Nucleus accumbens (tissue), 56 donors: ENCODE measurements around the gene CD40.
A peak's percentile ranks its signal among the peaks of the same experiment; 100 is the strongest.

Experiments used
- DNase-seq, 56 donors: peaks; one replicate each; lab custom pipeline; 2025; lab: John Stamatoyannopoulos, UW

CD40 gene

GRCh38 chr20:46121184-46121930 lies 3.2 kb downstream of the CD40 start:
- DNase-seq = no peak

GRCh38 chr20:46122071-46122470 lies 4.0 kb downstream of the CD40 start:
- no peak for DNase-seq

- DNase-seq = no peak
These were observed 4.7 kb downstream of the CD40 start for GRCh38 chr20:46122516-46123481.

GRCh38 chr20:46123482-46124245 lies 5.5 kb downstream of the CD40 start:
- no peak for DNase-seq

GRCh38 chr20:46126440-46127056 lies 8.4 kb downstream of the CD40 start:
- no peak for DNase-seq

GRCh38 chr20:46127396-46128010 lies 9.4 kb downstream of the CD40 start:
- no peak for DNase-seq

- peak in 27 of 56 donors; percentile 2 to 65 (median 9) for DNase-seq
These were observed 10.4 kb downstream of the CD40 start for GRCh38 chr20:46128310-46129151.

GRCh38 chr20:46129955-46130481 lies 11.9 kb downstream of the CD40 start:
- DNase-seq = peak in 8 of 56 donors; percentile 5 to 24 (median 12)

- DNase-seq = no peak
These were observed 12.4 kb downstream of the CD40 start for GRCh38 chr20:46130534-46130933.

- no peak for DNase-seq
These were observed 13.3 kb downstream of the CD40 start for GRCh38 chr20:46131396-46131795.

- peak in 50 of 56 donors; percentile 3 to 80 (median 38) for DNase-seq
These were observed 14.6 kb downstream of the CD40 start for GRCh38 chr20:46132705-46133120.

- DNase-seq = no peak
These were observed 16.0 kb downstream of the CD40 start for GRCh38 chr20:46133886-46134654.

- no peak for DNase-seq
These were observed 16.6 kb downstream of the CD40 start for GRCh38 chr20:46134716-46135115.

- peak in 5 of 56 donors; percentile 6 to 42 (median 15) for DNase-seq
These were observed 17.9 kb downstream of the CD40 start for GRCh38 chr20:46135856-46136633.

- no peak for DNase-seq
These were observed 19.7 kb downstream of the CD40 start for GRCh38 chr20:46137816-46138215.

GRCh38 chr20:46139266-46139889 lies 21.3 kb downstream of the CD40 start:
- DNase-seq = no peak
